Skin epidermis (tissue), 12 donors: Measurements from ENCODE around the gene VPREB3.
A peak's percentile ranks its signal among the peaks of the same experiment; 100 is the strongest.

ENCODE experiments used
- H3K27ac ChIP-seq, 21 experiments: fragments of 200-600 bp; sonication (generic) in 11 of 21; one replicate each; pipeline ENCODE4 v1.5.0; 2020; ENCODE audit warnings: mild to moderate bottlenecking in 3 of 21, inconsistent platforms in 2 of 21, moderate library complexity in 2 of 21
- H3K4me3 ChIP-seq, 7 experiments: fragments of 200-600 bp; sonication (generic) in 2 of 7; one replicate each; pipeline ENCODE4 v1.5.0; 2020; ENCODE audit warnings: inconsistent platforms in 2 of 7, mild to moderate bottlenecking in 2 of 7, moderate library complexity in 1 of 7

The VPREB3 gene

DNA sequence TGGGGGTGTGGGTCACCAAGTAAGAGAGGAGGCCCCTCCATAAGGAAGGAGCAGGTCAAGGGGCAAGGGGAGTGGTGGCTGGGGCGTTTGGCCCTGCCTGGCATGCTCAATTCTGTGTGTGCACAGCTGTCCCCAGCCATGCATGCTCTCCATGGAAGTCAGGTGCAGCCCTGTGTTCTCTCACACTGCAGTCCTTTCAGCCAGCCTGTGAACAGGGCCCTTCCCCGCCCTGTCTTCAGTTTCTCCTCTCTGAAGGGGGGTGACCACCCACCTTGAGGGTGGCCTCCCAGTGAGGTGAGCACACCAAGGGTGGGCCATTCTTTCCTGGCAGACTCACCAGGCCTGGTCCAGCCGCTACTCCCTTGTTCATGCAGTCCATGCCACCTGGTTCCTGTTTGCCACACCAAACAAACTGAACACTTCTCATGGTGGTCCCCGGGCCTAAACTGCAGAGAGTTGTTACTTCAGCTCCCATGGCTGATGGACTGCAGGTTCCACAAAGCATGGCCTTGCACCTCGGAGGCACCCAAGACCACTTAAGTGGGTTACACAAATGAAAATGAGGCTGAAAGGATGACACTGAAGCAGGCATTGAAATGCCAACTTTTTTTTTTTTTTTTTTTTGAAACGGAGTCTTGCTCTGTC lies 15.2 kb upstream of the VPREB3 start:
- Histone ChIP-seq H3K4me3 (no peak overlapping the region), H3K27ac (no peak overlapping the region)

DNA sequence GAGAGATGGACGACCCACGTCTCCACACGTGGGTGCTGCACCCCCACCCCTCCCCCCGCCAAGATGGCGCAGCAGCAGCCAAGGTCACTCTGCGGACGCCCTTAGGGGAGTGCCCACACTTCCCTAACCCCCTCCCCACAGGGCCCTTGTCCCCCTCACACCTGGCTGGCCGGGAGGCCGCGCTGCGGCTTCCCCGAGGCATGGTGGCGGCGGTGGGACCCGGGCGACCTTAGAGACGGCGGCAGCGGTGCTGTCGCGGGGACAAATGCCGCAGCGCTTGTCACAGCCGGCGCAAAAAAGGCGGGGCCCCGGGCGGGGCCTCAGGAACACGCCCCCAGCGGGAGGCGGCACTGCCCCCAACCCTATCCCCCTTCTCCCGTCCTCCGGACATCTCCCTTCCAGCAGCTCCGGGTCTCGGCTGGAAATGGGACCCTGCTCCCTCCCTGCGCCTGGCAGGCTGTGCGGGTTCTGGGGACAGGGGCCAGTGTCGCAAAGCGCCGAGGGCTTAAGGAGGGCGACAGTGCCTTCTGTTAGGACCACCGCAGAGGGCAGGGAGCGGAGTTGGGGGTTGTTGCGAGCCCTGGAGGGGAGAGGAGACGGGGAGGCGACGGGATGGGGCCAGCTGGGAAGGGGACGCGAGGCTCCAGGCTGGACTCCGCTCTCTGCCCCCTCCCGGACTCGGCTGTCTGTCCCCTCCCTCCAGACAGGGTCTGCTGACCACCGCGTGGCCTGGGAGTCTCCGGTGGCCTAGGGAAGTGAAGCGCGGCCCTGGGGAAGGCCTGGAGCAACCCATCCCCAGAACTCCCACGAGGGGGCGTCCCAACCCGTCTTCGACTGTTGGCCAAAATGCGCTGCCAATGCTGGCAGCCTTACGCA lies 13.7 kb upstream of the VPREB3 start, which contains the start of gene CHCHD10:
TSS of gene CHCHD10 (minus strand) at position 300 of the 876 bp plus-strand sequence. CDS start at position 202, 98 bp downstream.
- Histone ChIP-seq H3K27ac (peak within 1 kb of the TSS; percentile 32 to 90 (median 82)), H3K4me3 (peak within 1 kb of the TSS; percentile 50 to 81 (median 58))

DNA sequence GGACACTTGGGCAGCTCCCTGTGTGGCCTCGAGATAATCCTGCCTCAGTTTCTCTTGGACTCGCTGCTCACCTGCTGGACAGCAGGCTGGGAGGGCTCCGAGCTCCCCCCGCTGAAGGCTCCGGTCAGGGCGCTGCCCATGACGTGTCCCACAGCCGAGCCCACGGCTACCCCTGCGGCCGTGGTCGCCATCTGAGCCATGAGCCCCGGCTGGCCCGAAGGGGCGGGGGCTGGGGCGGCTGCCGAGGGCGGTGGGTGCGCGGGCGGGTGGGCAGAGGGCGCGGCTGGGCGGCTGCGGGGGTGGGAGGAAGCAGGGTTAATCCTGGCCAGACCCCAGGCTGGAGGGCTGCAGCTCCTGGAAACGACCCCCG lies 13.1 kb upstream of the VPREB3 start:
- peak overlapping the region; percentile 50 to 81 (median 58) for H3K4me3 ChIP-seq
- peak overlapping the region in 20 of 21 experiments; percentile 32 to 90 (median 82) for H3K27ac ChIP-seq

DNA sequence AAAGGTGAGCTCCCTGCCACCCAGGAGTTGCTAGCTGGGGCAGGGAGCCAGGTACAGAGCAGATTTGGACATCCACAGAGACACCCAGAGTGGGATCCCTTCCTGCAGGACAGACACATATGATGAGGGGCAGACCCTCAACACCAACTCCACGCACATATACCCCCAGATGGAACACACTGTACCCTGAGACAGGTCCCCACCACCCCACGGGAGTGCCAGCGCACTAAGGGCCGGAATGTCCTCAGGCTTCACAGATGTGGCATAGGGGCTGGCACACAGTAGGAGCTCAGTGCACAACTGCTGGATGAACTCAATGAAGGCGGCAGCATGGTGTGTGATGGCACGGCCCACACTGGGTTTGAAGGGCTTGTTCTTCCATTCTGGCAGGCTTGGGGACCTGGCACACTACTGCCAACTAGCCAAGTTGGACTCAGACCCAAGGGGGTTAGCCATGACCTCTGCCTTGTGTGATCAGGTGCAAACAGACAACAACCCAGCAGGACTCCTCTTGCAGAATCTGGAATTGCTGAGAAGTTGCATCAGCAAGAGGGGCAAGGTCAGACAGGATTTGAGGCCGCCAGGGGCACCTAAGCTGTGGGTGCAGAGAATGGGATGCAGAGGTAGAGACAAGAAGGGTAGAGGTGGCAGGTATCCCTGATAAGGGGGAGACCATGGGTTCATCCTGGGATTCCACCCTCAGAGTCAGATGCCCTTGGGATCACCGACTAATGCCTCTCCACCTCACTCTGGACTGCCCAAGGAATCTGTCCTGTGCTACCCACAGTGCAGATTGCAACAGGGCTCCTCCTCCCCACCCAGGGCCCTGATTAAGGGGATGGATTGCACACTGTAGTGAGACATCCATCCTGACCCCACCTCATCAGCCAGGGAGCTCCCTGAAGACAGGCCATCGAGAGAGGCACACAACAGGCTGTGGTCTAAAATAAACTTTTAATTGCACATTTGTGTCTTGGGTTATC lies 11.0 kb upstream of the VPREB3 start:
- Histone ChIP-seq H3K4me3 (no peak overlapping the region), H3K27ac (no peak overlapping the region)

DNA sequence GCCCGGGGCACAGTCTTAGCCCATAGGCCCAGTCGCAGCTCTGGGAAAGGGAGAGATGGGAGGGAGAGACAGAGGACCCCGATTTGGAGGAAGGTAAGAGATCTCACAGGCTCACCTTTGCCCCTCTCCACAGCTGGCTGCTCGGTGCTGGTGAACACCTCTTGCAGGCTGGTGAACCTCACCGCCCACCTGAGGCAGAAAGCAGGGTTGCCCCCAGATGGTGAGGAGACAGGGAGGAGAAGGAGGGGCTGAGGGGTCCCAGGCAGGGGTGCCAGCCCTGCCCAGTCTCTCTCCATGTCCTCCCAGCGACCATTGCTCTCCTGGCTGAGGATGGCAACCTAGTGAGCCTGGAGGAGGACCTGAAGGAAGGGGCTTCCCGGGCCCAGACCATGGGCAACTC lies 9.7 kb upstream of the VPREB3 start:
- Histone ChIP-seq H3K27ac (peak overlapping the region in 1 of 21 experiments; percentile 39), H3K4me3 (no peak overlapping the region)

DNA sequence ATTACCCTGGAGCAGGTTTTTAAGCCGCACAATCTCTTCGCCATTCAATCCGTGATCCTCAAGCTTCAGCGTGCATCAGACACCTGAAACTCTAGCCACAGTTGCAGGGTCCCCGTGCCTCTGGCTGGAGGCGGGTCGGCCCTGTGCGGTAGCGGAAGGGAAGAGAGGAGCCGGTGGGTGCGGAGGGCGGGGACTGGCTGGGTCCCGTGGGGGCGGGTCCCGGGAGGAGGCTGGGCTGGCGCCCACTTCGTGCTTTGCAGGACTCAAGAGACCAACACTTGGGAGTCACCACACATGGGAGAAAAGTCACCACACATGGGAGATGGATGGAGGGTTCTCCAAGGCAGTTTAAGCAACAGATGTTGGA lies 9.3 kb upstream of the VPREB3 start:
- Histone ChIP-seq H3K4me3 (peak overlapping the region in 4 of 7 experiments; percentile 2 to 22 (median 16)), H3K27ac (peak overlapping the region in 2 of 21 experiments; percentile 41 to 55)

DNA sequence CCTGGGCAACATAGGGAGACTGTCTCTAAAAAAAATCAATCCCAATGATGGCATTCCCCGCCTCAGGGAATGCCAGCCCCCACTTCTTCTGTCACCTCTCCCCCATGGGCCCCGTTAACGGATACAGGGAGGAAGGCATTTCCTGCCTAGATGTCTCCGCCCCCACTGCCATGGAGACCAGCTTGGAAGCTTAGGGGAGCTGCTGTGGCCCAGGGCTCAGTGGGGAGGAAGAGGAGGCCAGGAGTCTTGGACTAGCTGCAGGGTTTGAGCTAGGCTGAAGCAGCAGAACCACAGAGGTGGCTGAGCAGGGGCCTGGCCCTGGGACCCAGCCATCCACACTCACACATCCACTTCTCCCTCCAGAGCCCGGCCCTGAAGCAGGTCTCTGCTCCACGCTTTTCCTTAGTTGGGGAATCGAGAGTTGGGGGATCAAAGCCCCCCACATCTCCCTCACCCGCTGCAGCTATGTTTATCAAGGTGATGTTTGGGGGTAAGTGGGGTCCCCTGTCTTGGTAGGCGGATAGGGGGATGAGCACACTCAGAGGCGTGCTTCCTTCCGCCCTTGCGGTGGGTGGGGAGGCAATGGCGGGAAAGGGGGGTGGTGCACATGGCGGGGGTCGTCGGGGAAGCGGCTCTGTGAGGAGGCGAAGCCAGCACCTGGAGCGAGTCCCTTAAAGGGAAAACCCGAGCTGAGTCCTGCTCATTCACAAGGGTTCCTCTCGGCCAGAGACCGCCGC lies 8.8 kb upstream of the VPREB3 start, which contains the start of gene C22orf15:
TSS of gene C22orf15 (plus strand) at position 149 of the 737 bp plus-strand sequence. CDS start at position 466, 317 bp downstream.
- peak within 1 kb of the TSS in 4 of 7 experiments; percentile 2 to 22 (median 16) for H3K4me3 ChIP-seq
- peak within 1 kb of the TSS in 3 of 21 experiments; percentile 18 to 55 (median 41) for H3K27ac ChIP-seq

DNA sequence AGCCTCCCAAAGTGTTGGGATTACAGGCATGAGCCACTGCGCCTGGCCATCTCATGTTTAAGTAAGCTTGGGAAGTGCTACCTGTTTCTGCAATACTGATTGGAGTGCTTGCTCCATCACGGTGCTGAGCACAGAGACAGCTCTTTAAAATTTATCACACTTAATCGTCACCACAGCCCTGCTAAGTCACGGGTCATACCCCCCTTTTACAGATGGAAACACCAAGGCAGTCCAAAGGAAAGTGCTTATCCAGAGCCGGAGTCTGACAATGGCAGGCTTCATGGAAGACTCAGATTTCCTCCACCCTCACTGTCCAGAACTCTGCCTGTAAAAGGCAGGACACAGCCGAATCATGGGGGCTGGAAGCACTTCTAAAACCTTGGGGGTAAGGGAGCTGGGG lies 5.8 kb upstream of the VPREB3 start:
- H3K4me3 ChIP-seq = no peak overlapping the region

DNA sequence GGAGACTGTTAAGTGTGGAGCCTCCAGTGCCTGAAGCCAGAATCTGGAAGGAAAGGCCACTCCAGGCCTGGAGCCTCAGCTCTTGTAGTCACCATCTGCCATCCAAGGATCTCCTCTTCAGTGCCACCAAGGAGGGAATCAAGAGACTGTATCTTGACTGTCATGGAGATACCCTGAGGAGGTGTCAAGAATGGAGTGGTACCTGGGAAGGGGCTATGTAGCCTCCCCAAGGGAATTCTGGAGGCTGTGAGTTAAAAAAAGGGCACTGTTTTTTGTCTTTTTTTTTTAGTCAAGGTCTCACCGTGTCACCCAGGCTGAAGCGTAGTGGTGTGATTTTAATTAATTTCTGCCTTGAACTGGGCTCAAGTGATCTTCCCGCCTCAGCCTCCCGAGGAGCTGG lies 5.3 kb upstream of the VPREB3 start:
- H3K4me3 ChIP-seq = no peak overlapping the region
- no peak overlapping the region for H3K27ac ChIP-seq

More for the DNA sequence above, 5.8 kb upstream of the VPREB3 start:
- no peak overlapping the region for H3K27ac ChIP-seq

DNA sequence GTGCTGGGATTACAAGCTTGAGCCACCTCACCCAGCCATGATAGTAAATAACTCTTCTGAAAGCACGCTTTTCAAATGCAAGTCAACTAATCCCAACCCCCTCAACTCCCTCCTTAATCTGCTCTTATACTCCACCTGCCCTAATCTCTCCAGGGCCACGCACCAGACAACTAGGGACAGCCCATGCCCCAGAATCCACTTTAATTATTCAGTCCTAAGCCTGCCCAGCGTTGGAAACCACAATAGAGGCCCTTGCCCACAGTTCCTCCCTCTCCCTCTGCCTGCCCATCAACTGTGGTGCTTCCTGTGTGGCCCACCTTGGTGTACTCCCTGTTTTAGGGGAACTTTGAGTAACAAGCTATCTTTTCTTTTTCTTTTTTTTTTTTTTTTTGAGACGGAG lies 2.7 kb upstream of the VPREB3 start:
- H3K27ac ChIP-seq = no peak overlapping the region
- no peak overlapping the region for H3K4me3 ChIP-seq

DNA sequence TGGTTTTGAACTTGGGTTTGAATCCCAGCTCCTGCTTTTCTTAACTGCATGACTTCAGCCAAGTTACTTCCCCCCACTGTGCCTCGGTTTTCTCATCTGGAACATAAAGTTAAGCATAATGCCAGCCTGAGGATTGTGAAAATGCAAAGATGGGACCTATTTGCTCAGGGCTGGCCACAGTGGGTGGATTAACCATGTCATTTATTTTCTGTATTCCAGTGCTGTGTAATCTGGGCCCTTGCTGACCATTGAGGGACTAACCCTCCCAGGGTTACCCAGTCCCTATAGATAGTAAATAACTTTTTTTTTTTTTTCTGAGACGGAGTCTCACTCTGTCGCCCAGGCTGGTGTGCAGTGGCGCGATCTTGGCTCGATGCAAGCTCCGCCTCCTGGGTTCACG lies 1.5 kb upstream of the VPREB3 start:
- H3K4me3 ChIP-seq = no peak overlapping the region
- no peak overlapping the region for H3K27ac ChIP-seq

DNA sequence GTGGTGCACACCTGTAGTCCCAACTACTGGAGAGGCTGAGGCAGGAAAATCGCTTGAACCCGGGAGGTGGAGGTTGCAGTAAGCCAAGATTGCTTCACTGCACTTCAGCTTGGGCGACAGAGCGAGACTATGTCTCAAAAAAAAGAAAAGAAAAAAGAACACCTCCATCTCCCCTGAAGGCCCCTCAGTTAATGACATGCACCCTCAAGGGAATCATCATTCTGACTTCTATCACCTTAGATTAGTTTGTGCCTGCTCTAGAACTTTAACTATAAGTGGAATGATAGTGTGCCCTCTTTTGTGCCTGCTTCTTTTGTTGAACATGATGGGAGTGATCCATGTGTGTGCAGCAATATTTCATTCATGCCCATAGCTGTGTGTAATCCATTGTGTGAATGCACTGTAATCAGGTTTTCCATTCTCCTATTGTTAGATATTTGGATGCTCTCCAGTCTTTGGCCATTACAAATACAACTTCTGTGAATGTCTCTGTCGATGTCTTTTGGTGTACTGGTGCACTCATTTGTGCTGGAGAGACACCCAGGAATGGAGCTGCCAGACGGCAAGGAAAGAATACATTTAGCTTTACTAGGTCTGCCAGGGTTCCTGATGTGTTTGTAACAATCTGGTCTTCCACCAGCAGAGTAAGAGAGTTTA lies 883 bp upstream of the VPREB3 start:
- Histone ChIP-seq H3K27ac (no peak overlapping the region), H3K4me3 (no peak overlapping the region)

DNA sequence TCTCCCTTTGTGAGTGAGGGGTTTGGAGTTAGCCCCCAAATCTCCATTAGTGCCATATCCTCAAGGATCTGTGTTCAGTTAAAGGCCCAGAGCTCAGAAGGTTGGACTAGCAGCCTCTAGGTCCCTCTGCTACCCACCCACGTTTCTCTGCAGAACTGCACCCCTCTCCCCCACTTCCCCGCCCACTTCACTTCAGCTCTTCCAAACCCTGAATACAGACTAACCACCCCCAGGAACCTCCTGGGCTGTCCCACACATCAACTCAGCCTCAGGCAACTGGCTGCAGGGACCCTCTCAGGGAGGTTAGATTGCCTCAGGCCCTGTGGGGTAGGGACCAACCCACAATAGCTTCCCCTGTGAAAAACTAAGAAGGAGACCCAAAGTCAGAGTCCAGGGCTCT lies 840 bp downstream of the VPREB3 start:
- peak overlapping the region in 1 of 21 experiments; percentile 34 for H3K27ac ChIP-seq
- H3K4me3 ChIP-seq = no peak overlapping the region

DNA sequence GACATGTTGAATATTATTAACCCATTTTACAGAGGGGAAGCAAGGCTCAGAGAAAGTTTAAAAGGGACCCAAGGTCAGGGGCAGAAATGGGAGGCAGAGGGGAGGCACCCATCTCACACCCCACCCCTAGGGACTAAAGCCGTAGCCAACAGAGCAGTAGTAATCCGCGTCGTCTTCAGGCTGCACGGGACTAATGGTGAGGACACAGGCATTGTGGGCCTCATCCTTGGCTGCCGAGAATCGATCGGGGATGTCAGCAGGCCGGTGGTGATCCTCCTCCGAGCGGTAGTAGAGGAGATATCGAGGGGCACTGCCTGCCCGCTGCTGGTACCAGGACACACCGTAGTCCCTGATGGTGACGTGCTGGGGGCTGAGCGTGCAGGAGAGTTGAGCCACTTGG lies 1.5 kb downstream of the VPREB3 start:
- Histone ChIP-seq H3K27ac (peak overlapping the region in 1 of 21 experiments; percentile 92), H3K4me3 (no peak overlapping the region)

DNA sequence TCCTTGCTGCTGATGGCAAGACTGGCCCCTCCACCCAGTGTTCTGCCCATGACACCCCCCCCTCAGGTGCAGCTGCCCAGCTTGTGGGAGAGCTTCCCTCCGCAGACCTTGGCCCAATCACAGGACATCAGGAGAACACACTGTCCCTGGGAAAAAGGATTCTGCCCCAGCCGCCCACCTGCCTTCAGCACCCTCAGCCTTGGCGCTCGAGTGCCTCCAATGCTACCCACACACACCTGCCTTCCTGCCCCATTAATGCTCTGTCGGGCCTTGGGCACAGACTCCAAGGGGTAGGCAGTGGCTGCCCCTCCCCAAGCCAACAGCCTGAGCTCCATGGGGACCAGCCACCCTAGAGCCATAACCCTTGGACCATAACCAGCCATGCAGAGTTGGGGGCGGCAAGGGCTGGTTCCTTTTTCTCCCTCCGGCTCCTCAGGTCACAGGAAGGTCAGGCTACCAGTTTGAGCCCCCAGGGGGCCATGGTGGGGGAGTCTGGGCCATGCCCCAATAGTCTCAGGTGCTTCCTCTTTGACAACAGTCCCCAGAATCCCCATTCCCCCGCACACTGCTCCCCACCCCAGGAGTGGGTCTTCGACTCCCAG lies 2.0 kb downstream of the VPREB3 start:
- no peak overlapping the region for H3K4me3 ChIP-seq
- H3K27ac ChIP-seq = peak overlapping the region in 1 of 21 experiments; percentile 92

DNA sequence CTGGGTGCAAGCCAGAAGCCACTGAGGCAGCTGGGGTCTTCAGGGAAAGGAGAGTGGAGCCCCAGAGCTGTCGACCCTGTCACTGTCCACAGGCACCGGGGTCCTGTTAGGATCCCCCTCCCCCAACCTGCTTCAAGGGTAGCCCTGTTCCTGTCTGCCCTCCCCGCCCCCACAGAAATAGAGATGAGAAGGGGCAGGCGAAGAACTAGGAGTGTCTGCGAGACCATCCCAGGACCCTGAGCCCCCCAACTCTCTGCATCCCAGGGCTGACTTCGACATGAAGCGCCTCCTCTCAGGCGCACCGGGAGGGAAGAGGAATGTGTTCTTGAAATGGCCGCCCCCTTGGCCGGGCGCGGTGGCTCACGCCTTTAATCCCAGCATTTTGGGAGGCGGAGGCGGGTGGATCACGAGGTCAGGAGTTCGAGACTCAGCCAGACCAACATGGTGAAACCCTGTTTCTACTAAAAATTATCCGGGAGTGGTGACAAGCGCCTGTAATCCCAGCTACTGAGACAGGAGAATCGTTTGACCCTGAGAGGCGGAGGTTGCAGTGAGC lies 2.7 kb downstream of the VPREB3 start:
- H3K4me3 ChIP-seq = peak overlapping the region; percentile 43 to 78 (median 62)

DNA sequence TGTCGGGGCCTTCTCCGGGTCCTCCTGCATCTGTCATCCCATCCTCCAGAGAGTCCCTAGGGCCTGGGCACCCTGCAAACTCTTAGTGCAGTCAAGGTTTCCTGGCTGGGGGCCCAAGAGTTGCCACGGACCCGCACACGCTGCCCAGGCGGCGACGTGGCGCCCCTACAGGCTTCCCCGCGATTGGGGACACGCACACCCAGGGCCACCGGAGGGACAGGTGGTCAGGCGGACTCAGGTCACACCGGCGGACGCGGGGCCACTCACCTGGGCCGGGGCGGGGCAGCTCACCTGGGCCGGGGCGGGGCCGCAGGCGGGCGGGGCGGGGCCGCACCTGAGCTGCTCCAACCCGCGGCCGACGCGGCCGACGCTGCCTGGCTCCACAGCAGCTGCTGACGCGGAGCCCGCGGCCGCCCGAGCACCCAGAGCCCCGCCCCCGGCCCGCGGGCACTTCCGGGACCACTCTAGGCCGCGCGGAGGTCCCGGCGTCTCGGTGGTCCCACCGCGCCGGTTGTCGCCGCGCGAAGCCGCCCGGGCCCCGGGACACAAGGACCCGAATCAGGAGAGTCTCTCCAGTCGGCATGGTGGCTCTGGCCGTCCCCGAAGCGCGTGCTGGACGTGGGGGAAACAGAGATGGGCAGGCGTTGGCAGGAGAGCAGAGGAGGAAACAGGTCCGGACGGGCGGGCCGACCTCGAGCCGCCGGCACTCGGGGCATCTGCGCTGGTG lies 3.3 kb downstream of the VPREB3 start, which contains the start of gene ZNF70:
TSS of gene ZNF70 (minus strand) at position 399 of the 727 bp plus-strand sequence. CDS start 5,972 bp downstream, outside the sequence.
- peak within 1 kb of the TSS; percentile 43 to 78 (median 62) for H3K4me3 ChIP-seq
- H3K27ac ChIP-seq = peak within 1 kb of the TSS; percentile 67 to 95 (median 90)

More for the DNA sequence above, 2.7 kb downstream of the VPREB3 start:
- H3K27ac ChIP-seq = peak overlapping the region; percentile 67 to 95 (median 90)
